Memory B cell (primary cell): ENCODE measurements around the gene RGP1.
A peak's percentile ranks its signal among the peaks of the same experiment; 100 is the strongest.

ENCODE experiments used
- ATAC-seq: fragments of 150-1000 bp; cut with Tn5 transposase; 2 replicates; pipeline ENCODE4 v1.10.0; 2021; ENCODE audit warnings: low read depth, mild to moderate bottlenecking, moderate library complexity
- DNase-seq, 2 donors: peaks; one replicate each; pipeline ENCODE4 v3.0.0; 2022; ENCODE audit warnings: low spot score in 2 of 2
- H3K27ac Mint-ChIP-seq: one replicate; pipeline ENCODE4 v1.8.0; 2022; ENCODE audit warnings: mild to moderate bottlenecking, moderate library complexity, mixed read lengths
- H3K27me3 Mint-ChIP-seq: one replicate; pipeline ENCODE4 v1.8.0; 2022; ENCODE audit warnings: mixed read lengths
- H3K36me3 Mint-ChIP-seq: one replicate; pipeline ENCODE4 v1.8.0; 2022; ENCODE audit warnings: mild to moderate bottlenecking, mixed read lengths
- H3K4me1 Mint-ChIP-seq: one replicate; pipeline ENCODE4 v1.8.0; 2022; ENCODE audit warnings: mixed read lengths
- H3K4me3 Mint-ChIP-seq: one replicate; pipeline ENCODE4 v1.8.0; 2022; ENCODE audit warnings: mild to moderate bottlenecking, moderate library complexity, mixed read lengths
- H3K9me3 Mint-ChIP-seq: one replicate; pipeline ENCODE4 v1.8.0; 2022; ENCODE audit warnings: mixed read lengths

The RGP1 gene

DNA sequence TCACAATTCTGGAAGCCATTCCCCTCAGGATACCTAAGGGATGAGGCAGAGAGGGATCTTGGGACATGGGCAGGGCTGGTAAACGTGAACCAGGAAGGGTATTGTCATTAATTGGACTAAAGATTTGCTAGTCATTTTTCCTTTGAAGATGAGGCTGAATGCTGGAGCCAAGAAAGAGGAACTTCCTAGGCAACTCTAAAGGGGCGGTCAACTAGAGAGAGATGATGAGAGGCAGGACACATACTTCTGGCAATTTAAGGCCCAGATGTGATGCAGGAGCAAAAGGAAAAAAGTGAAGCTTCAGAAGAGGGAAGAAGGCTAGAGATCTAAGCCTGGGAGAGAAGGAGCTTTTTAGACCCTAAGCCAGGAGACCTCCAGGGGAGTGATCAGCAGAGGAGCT is 5.6 kb upstream of the RGP1 start:
- no peak overlapping the region for H3K27ac Mint-ChIP-seq
- ATAC-seq (no peak), DNase-seq (no peak)
- H3K27me3 Mint-ChIP-seq, result no peaks in the 10 kb centered on the region
- H3K4me1 Mint-ChIP-seq, result peaks cover 35% of the 10 kb centered on the region
- H3K4me3 Mint-ChIP-seq, result no peak overlapping the region
- no peaks in the 10 kb centered on the region for H3K9me3 Mint-ChIP-seq
- peaks cover 30% of the 10 kb centered on the region for H3K36me3 Mint-ChIP-seq

DNA sequence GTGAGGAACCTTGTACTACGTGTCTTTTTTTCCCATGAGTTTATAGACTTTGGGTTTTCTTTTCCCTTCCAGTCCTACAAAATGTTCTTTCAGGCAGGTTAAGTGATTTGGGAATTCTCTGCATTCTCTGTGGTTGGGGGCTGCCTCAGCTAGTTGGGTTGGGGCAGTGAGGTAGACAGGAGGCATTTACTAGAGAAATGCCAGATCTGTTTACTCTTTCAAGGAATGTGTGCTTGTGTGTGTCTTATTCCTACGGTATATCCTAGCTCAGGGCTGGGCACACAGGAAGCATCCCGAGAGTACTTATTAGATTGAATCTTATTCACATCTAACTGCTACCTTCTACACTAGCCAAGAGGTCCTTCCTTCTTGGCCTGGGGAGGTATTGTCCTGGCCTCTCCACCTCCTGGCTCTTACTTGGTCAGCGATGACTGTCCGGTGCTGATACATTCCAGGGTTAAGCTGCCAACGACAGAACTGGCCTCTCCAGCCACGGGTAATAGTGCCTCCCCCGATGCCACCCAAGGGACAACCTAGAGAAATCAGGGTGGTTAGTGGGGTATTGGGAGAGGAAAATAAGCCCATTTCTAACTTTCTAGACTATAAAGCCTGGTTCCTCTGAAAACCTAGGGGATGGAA is 5.1 kb upstream of the RGP1 start:
- DNase-seq, result no peak
- Mint-ChIP-seq H3K36me3 (peaks cover 24% of the 10 kb centered on the region), H3K27ac (no peak overlapping the region), H3K9me3 (no peaks in the 10 kb centered on the region), H3K4me1 (peaks cover 33% of the 10 kb centered on the region), H3K27me3 (no peaks in the 10 kb centered on the region), H3K4me3 (no peak overlapping the region)
- ATAC-seq, result no peak

DNA sequence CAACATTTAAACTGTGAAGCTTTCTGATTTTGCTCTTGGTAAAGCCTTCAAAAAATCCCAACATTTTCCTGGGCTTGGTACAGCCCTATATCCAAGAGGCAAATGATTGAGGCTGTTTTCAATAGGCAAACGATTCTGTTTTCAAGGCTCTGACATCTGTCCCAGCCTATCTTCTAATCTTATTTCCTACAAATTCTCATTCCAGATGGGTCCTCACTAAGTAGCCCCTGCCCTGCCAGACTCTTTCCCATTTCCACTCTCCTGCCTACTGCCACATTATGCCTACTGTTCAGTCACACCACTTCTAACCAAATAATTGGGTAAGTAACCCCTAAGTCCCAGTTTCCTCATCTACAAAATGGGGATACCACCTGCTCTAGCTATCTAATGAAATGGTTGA is 3.5 kb upstream of the RGP1 start:
- Mint-ChIP-seq H3K27ac (peak overlapping the region; percentile 21), H3K4me3 (no peak overlapping the region), H3K27me3 (no peaks in the 10 kb centered on the region), H3K4me1 (peaks cover 39% of the 10 kb centered on the region), H3K9me3 (no peaks in the 10 kb centered on the region), H3K36me3 (peaks cover 20% of the 10 kb centered on the region)
- no peak for ATAC-seq
- no peak for DNase-seq

DNA sequence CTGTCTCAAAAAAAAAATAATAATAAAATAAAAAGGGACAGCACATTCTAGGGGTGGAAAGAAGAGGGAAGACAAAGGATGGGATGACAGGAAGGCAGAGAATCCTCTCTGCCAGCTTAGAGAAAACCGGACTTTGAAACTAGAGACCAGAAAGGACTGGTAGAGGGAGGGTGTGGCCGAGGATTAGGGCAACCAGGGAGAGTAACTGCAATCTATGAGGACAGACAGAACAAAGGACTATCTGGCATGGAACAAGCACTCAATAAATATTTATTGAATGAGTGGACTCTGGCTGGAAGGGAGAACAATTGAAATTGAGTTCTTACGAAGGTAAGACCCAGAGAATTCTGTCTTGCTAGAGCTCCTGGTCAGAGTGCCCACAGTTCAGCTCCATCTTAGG is 2.5 kb upstream of the RGP1 start:
- Mint-ChIP-seq H3K27ac (no peak overlapping the region), H3K27me3 (no peaks in the 10 kb centered on the region), H3K36me3 (peaks cover 23% of the 10 kb centered on the region), H3K9me3 (no peaks in the 10 kb centered on the region), H3K4me1 (peaks cover 39% of the 10 kb centered on the region), H3K4me3 (peak overlapping the region; percentile 88)
- DNase-seq, result no peak
- ATAC-seq, result no peak

DNA sequence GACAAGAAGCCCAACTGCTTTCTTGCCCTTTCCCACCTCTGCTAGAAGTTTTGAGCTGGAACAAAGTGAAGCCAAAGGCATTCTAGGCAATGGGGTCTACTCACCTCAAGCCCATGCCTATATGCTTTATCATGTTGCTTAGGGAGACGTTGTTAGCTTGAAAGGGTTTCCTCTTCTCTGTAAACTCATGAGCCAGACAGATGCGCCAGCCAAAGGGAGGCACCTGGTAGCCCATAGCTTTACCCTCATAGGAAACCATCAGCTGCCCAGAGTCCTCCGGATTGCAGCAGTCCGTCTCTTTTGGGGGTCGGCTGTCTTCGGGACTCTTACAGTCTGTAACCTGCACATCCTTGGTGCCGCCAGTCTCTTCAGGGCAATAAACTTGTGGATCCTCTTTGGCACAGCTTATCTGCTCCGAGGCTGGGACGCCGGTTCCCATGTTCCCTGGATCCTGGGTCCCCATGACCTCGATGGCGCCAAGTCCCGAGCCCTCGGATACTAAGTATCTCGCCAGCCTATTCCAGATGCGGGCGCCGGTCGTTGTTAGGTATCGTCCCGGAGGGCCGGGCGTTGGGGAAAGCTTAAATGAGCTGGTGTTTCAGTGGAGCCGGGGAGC is 737 bp upstream of the RGP1 start:
- Mint-ChIP-seq H3K36me3 (peaks cover 22% of the 10 kb centered on the region), H3K4me1 (peaks cover 44% of the 10 kb centered on the region), H3K9me3 (no peaks in the 10 kb centered on the region), H3K27me3 (no peaks in the 10 kb centered on the region), H3K27ac (peak overlapping the region; percentile 92), H3K4me3 (peak overlapping the region; percentile 88)
- DNase-seq (no peak), ATAC-seq (no peak)

DNA sequence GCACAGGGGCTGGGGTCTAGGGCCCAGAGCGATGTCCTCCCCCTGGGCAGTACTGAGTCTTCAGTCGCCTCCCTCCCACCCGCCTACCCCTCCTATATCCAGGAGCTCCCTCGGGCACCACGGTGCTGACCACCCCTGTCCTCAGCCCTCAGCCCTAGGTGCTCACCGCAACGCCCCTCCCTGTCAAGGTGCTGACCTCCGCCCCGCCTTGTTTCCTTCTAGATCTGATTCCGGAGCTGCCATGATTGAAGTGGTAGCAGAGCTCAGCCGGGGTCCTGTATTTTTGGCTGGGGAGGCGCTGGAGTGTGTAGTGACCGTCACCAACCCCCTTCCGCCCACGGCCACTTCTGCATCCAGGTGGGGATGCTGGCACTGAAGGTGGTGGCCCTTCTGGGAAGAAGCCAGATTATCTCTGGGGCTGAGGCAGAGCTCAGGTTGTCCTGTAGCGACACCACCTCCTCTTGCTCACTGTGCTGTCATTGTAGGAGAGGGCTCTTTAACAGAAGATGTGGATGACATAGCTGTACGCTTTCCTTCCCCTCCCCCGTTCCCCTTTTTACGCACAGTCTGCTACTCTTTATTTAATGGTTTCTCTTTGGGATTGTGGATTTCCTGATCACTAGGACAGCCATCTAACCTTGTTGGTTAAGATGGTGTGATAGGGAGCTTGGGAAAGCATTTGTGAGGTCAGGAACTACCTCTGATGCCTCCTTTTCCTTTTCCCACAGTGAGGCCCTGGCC is 598 bp downstream of the RGP1 start:
- Mint-ChIP-seq H3K4me1 (peaks cover 42% of the 10 kb centered on the region), H3K27ac (peak overlapping the region; percentile 92), H3K9me3 (no peaks in the 10 kb centered on the region), H3K27me3 (no peaks in the 10 kb centered on the region), H3K4me3 (peak overlapping the region; percentile 91), H3K36me3 (peaks cover 27% of the 10 kb centered on the region)
- ATAC-seq, result peak; percentile 48
- peak in 1 of 2 donors; percentile 38 for DNase-seq

DNA sequence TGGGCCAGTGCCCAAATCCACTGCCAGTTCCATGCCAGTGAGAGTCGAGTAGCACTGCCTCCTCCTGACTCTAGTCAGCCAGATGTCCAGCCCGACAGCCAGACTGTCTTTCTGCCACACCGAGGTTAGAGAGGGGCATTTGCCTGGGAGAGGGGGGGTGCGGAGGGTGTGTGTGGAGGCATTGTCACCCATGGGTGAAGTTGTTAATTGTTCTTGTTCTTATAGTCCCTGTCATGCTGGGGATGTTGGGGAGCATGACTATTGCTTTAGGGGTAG is 1.1 kb downstream of the RGP1 start:
- DNase-seq, result no peak
- Mint-ChIP-seq H3K27me3 (no peaks in the 10 kb centered on the region), H3K36me3 (peaks cover 25% of the 10 kb centered on the region), H3K27ac (peak overlapping the region; percentile 92), H3K4me1 (peaks cover 39% of the 10 kb centered on the region), H3K9me3 (no peaks in the 10 kb centered on the region), H3K4me3 (peak overlapping the region; percentile 91)
- ATAC-seq, result no peak

DNA sequence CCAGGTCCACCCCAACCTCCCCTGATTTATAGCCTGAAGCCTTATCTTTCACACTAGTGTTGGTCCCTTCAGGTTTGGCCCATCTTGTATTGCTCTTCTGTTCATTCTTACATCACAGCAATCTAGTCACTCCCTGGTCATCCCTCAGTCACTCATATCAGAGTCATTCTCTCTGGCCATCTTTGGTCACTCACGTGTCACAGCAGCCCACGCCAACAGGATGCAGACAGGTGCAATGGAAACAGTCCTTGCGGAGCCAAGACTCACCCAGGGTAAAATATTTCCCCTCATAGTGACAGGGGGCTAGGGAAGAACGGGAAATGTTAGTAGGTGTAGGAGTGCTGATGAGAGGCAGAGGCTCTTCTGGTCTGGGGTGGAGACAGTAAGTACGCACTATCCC is 4.4 kb downstream of the RGP1 start:
- peaks cover 23% of the 10 kb centered on the region for H3K36me3 Mint-ChIP-seq

DNA sequence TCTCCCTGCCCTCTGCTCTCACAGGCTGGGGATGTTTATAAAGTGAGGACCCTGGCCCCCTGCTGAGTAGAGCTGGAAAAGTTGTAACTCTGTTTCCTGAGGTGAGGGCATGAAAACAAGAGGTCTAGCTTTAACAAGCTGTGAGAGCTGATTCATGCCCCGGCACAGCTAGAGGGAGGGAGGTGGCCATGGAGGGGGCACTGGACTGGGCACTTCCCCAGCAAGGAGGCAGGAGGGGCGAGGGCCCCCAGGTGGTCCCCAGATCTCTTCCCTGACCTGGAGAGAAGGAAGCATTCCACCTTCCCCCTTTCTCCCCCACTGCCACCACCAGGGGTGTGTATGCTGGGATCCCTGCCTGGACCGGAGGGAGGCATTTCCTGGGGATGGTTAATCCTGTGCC is 5.2 kb downstream of the RGP1 start, which contains the start of gene MSMP:
Gene MSMP, minus strand, starts transcription at position 13 of the 400 bp plus-strand sequence. CDS start 147 bp downstream, outside the sequence.
- H3K27ac Mint-ChIP-seq, result no peak within 1 kb of the TSS
- peaks cover 38% of the 10 kb centered on the region for H3K4me1 Mint-ChIP-seq
- DNase-seq, result no peak
- H3K27me3 Mint-ChIP-seq, result no peaks in the 10 kb centered on the region
- H3K4me3 Mint-ChIP-seq, result no peak within 1 kb of the TSS
- H3K9me3 Mint-ChIP-seq, result no peaks in the 10 kb centered on the region
- ATAC-seq, result no peak
- H3K36me3 Mint-ChIP-seq, result peaks cover 23% of the 10 kb centered on the region

More for the DNA sequence above, 4.4 kb downstream of the RGP1 start:
- H3K27ac Mint-ChIP-seq, result no peak overlapping the region
- ATAC-seq (no peak), DNase-seq (no peak)
- H3K4me3 Mint-ChIP-seq, result no peak overlapping the region
- H3K27me3 Mint-ChIP-seq, result no peaks in the 10 kb centered on the region
- H3K4me1 Mint-ChIP-seq, result peaks cover 33% of the 10 kb centered on the region
- no peaks in the 10 kb centered on the region for H3K9me3 Mint-ChIP-seq

DNA sequence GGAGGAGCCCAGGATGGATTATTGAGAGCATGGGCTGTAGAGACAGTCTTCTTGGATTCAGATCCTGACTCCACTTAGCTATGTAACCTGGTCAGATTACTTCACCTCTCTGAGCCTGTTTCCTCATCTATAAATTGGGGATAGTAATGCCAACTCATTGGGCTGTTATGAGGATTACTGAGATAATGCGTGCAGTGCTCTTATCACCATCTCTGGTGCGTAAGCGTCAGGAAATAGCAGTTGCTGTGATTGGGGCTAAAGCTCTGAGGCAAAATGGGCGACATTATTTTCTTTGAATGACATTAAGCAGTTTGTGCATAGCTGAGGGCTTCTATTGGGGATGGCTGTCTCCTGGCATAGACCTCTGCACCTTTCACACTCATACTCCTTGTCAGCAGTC is 6.0 kb downstream of the RGP1 start:
- Mint-ChIP-seq H3K4me3 (no peak overlapping the region), H3K27me3 (no peaks in the 10 kb centered on the region), H3K36me3 (peaks cover 23% of the 10 kb centered on the region), H3K9me3 (no peaks in the 10 kb centered on the region), H3K27ac (no peak overlapping the region), H3K4me1 (peaks cover 37% of the 10 kb centered on the region)
- ATAC-seq (no peak), DNase-seq (no peak)

DNA sequence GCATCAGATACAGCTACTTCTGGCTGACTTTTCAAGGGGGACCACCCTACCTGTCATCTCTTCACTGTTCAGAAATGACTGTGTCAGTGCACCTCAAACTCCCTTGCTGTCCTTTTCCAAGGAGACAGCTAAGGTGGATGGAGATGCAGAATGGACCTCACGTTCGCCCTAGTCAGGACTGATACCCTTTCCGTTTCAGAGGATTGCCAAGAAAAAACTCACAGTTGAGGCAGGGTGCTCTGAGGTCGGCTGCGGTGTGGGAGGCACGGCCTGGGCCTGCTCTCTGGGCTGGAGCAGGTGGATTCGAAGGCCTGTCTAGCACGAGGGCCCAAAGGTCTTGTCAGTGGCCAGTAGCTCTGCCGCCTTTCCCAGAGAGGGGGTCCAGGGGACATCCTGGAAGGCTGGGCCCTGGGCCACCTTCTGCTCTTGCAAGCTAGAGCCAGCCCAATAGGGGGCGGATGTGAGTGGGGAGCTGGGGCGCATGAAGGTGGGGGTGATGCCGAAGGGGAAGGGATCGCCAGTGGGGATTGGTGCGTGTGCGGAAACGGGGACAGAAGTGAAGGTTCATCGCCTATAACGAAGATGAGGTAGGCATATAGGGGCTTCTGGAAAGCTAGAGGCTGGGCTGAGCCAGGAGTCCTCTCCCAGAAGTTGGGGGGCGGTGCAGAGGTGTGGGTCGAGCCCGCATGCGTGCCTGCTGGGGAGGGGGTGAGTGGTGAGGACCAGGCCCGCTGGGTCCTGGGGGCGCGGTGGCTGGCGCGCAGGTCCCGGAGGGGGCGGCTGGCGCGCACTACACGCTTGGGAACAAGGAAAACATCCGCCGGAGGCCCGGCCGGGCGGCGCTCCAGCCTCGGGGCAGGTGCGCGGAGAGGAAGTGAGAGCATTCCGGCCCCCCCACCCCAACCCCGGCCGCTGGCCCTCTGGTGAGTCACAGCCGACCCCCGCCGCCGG is 7.5 kb downstream of the RGP1 start:
- peaks cover 20% of the 10 kb centered on the region for H3K36me3 Mint-ChIP-seq
- peak overlapping the region; percentile 93 for H3K27ac Mint-ChIP-seq
- peaks cover 42% of the 10 kb centered on the region for H3K4me1 Mint-ChIP-seq
- no peaks in the 10 kb centered on the region for H3K27me3 Mint-ChIP-seq
- no peaks in the 10 kb centered on the region for H3K9me3 Mint-ChIP-seq
- DNase-seq (peak; percentile 63 to 71), ATAC-seq (peak; percentile 82)
- H3K4me3 Mint-ChIP-seq, result peak overlapping the region; percentile 98

DNA sequence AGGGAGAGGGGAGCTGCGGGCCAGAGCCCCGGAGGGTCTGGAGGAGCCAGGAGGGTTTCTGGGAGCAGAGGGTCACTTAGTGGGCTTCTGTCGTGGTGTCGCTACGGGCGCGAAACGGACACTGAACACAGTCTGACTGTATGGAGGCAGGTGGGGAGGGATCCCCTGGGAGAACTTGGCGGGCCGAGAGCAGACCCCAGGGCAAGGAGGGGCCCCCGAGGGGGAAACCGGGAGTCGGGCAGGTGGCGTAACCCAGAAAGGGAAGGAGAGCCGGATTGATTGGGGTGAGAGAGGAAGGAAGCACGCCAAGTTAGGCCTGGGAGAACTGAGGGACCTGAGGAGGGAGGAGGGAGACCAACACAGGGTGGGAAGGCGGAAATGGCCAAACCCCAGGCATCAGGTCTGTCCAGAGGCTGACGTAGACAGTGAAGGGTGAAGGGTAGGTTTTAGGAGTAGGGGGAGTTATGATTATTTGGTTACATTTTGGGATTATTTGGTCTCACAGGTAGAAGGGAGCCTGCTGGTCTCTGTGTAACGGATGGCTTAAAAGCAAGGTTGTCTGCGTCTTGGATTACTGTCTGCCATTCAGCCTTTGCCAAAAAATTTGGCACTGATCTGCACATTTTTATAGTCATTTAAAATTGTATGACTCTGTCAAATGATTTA is 8.3 kb downstream of the RGP1 start:
- peaks cover 41% of the 10 kb centered on the region for H3K4me1 Mint-ChIP-seq
- peak in 1 of 2 donors; percentile 11 for DNase-seq

DNA sequence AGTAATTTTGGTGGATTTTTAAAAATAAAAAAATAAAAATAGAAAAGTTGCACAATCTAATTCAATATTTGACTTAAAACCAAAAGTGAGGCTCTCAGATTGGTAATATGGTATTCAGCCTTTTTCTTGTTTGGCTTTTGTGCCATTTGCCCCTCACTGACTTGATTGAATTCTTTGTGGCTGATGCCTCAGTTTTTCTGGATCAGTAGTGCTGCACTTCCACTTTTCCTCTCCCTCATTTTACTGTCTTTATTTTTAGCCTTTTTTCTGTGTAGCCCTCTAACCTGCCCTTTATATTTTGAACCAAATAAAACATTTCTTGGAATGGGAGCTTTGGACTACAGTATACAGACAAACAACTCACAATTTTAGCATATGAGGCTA is 8.8 kb downstream of the RGP1 start:
- no peaks in the 10 kb centered on the region for H3K27me3 Mint-ChIP-seq

More for the DNA sequence above, 8.3 kb downstream of the RGP1 start:
- Mint-ChIP-seq H3K36me3 (peaks cover 16% of the 10 kb centered on the region), H3K9me3 (no peaks in the 10 kb centered on the region), H3K4me3 (peak overlapping the region; percentile 98), H3K27ac (peak overlapping the region; percentile 93), H3K27me3 (no peaks in the 10 kb centered on the region)
- peak; percentile 21 for ATAC-seq

More for the DNA sequence above, 8.8 kb downstream of the RGP1 start:
- H3K4me3 Mint-ChIP-seq, result peak overlapping the region; percentile 60
- H3K9me3 Mint-ChIP-seq, result no peaks in the 10 kb centered on the region
- peak overlapping the region; percentile 93 for H3K27ac Mint-ChIP-seq
- H3K4me1 Mint-ChIP-seq, result peaks cover 39% of the 10 kb centered on the region
- peaks cover 11% of the 10 kb centered on the region for H3K36me3 Mint-ChIP-seq
- no peak for ATAC-seq
- no peak for DNase-seq
